ENCODE results near the gene SPRR2E.
"Not testable (repeated sequence)": the region's sequence is repeated elsewhere in the genome, so short reads cannot be mapped to it uniquely, and the experiment has no call there.

SPRR2E gene

DNA sequence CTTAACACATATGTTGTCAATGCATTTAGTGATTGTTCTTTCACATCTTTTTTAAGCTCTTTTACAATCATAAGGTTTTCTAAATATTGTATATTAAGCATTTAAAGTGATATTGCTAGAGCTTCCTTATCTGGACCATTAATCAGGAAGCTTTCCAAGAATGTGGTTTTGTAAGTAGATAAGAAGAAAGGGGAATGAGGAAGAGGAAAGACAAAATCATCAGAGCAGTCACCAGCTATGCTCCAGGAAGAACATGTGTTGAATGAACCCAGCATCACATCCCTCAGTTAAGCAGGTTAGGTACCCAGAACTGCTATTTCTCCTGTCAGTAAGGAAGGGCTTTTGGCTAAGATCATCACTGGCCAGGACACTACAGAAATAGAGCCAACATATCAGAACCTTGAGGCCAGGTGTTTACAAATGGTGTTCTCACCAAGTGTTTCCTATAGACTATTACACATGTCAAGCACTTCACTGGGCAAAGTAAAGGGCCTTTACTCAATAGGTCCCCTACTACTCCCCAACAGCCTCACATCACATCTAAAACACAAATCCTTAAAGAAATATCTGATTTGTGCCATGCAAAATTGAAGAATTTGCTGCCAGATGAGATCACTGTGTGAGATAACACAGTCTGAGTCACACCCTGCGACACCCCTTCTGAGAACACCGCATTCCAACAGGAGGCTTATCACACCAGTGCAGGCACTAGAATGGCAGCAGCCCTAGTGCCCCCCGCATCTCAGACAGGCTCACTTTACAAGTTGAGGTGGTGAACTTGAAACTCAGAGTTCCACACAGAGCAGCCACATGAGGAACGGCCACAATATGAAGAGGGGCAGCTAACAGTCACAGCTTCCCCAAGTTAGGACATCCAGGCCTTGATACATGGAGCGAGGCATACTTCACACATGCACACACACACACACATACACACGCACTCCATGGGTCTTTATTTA, 35.2 kb downstream of the SPRR2E start:
- no peak overlapping the region for H2AK5ac ChIP-seq (ENCODE audit: low read depth, low read length)
- H3K9ac ChIP-seq (ENCODE audit: low read depth, low read length, poor library complexity) = peak overlapping the region; percentile 44
- no peak overlapping the region for H2AFZ ChIP-seq (ENCODE audit: low read length)
- H3K14ac ChIP-seq (ENCODE audit: low read length) = no peak overlapping the region
- H3K4me1 ChIP-seq (ENCODE audit: control insufficient read depth in 2 of 2, insufficient read depth in 1 of 2, low read depth in 1 of 2, low read length in 2 of 2) = no peaks in the 10 kb centered on the region
- no peaks in the 10 kb centered on the region for H3K79me1 ChIP-seq (ENCODE audit: low read depth, low read length)
- no peak overlapping the region for H3K4ac ChIP-seq (ENCODE audit: low read length)
- no peak overlapping the region for H2BK15ac ChIP-seq (ENCODE audit: low read length)
- H4K91ac ChIP-seq (ENCODE audit: low read depth, low read length, poor library complexity) = no peak overlapping the region
- DNase-seq (ENCODE audit: low spot score) = no peak
- no peak overlapping the region for H4K8ac ChIP-seq (ENCODE audit: low read depth, low read length)
- H2BK5ac ChIP-seq (ENCODE audit: low read length) = no peak overlapping the region
- H3K27ac ChIP-seq (replicated peaks; ENCODE audit: low read length) = no peak overlapping the region
- H3K18ac ChIP-seq (ENCODE audit: low read length) = no peak overlapping the region
- no peak overlapping the region for H3K4me2 ChIP-seq (ENCODE audit: insufficient read depth, low read length, poor library complexity, severe bottlenecking)
- no peak overlapping the region for H2BK120ac ChIP-seq (ENCODE audit: low read depth, low read length)
- no peak overlapping the region for H3K4me3 ChIP-seq (ENCODE audit: low read length in 2 of 2)
- H3K9me3 ChIP-seq (replicated peaks in 1 of 2; ENCODE audit: control insufficient read depth in 2 of 2, insufficient read depth in 1 of 2, low read depth in 1 of 2, low read length in 2 of 2) = no peaks in the 10 kb centered on the region
- H3K36me3 ChIP-seq (replicated peaks in 1 of 2; ENCODE audit: control insufficient read depth in 2 of 2, insufficient read depth in 2 of 2, low read length in 2 of 2) = no peaks in the 10 kb centered on the region
- H3K27me3 ChIP-seq (ENCODE audit: control insufficient read depth in 3 of 3, insufficient read depth in 3 of 3, low read depth in 1 of 3, low read length in 3 of 3) = peaks cover 0 to 3% (median 0%) of the 10 kb centered on the region in 3 experiments
- H2BK12ac ChIP-seq (ENCODE audit: low read length) = no peak overlapping the region
- WGBS, 2 donors (ENCODE audit: extremely low coverage in 2 of 2, insufficient read length in 2 of 2, insufficient replicate concordance in 1 of 2) = no CpG with 5 or more reads among the region's 6 CpGs
- no peak overlapping the region for H3K23ac ChIP-seq (ENCODE audit: low read depth, low read length, poor library complexity)

DNA sequence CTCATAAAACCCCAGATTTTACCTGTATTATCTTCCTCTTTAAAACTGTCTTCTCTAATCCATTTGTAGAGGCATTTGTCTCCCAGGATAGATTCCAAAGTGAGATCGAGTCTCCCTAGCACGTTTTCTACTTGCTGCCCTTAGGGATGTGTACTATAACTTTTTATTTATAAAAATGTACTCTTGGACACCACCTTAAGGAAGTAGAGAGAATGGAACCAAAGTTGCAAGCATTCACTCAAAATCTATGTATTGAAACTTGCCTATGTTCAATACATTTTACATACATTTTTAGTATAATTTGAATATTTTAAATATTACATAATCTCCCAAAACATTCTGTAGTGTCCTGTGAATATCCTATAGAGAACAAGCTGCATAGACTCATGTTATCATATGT, 36.2 kb downstream of the SPRR2E start:
- H3K36me3 ChIP-seq (replicated peaks in 1 of 2; ENCODE audit: control insufficient read depth in 2 of 2, insufficient read depth in 2 of 2, low read length in 2 of 2) = no peaks in the 10 kb centered on the region
- H3K27ac ChIP-seq (replicated peaks; ENCODE audit: low read length) = no peak overlapping the region
- no peak overlapping the region for H2BK15ac ChIP-seq (ENCODE audit: low read length)
- H3K4me3 ChIP-seq (ENCODE audit: low read length in 2 of 2) = no peak overlapping the region
- no peak overlapping the region for H2BK5ac ChIP-seq (ENCODE audit: low read length)
- H2AK5ac ChIP-seq (ENCODE audit: low read depth, low read length) = no peak overlapping the region
- WGBS, 2 donors (ENCODE audit: extremely low coverage in 2 of 2, insufficient read length in 2 of 2, insufficient replicate concordance in 1 of 2) = no CpG with 5 or more reads among the region's 2 CpGs
- no peak overlapping the region for H2AFZ ChIP-seq (ENCODE audit: low read length)
- H3K14ac ChIP-seq (ENCODE audit: low read length) = no peak overlapping the region
- H3K9ac ChIP-seq (ENCODE audit: low read depth, low read length, poor library complexity) = no peak overlapping the region
- no peak overlapping the region for H3K4ac ChIP-seq (ENCODE audit: low read length)
- no peak overlapping the region for H3K18ac ChIP-seq (ENCODE audit: low read length)
- H3K4me2 ChIP-seq (ENCODE audit: insufficient read depth, low read length, poor library complexity, severe bottlenecking) = no peak overlapping the region
- no peak overlapping the region for H4K8ac ChIP-seq (ENCODE audit: low read depth, low read length)
- H2BK120ac ChIP-seq (ENCODE audit: low read depth, low read length) = no peak overlapping the region
- H4K91ac ChIP-seq (ENCODE audit: low read depth, low read length, poor library complexity) = no peak overlapping the region
- no peak overlapping the region for H3K23ac ChIP-seq (ENCODE audit: low read depth, low read length, poor library complexity)
- peaks cover 0 to 3% (median 0%) of the 10 kb centered on the region in 3 experiments for H3K27me3 ChIP-seq (ENCODE audit: control insufficient read depth in 3 of 3, insufficient read depth in 3 of 3, low read depth in 1 of 3, low read length in 3 of 3)
- no peaks in the 10 kb centered on the region for H3K79me1 ChIP-seq (ENCODE audit: low read depth, low read length)
- no peak for DNase-seq (ENCODE audit: low spot score)
- H3K4me1 ChIP-seq (ENCODE audit: control insufficient read depth in 2 of 2, insufficient read depth in 1 of 2, low read depth in 1 of 2, low read length in 2 of 2) = no peaks in the 10 kb centered on the region
- no peaks in the 10 kb centered on the region for H3K9me3 ChIP-seq (replicated peaks in 1 of 2; ENCODE audit: control insufficient read depth in 2 of 2, insufficient read depth in 1 of 2, low read depth in 1 of 2, low read length in 2 of 2)
- no peak overlapping the region for H2BK12ac ChIP-seq (ENCODE audit: low read length)

DNA sequence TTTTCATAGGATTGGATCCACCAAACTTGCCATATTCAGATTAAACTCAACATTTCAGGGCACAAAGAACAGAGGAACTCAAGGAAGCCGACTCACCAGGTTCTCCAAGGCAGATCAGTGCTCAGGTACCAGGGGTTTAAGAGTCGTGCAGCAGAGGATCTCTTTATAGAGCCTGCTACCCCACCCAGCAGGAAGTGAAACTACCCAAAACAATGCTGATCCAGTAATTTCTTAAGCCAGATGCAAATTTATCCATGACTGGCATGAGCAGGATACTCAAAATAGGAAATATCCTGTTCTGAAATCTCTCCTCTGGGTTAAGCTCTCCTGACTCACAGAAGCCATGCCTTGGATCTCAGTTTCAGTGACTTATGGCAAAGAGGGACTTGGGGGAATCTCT, 37.0 kb downstream of the SPRR2E start, which contains the start of gene SPRR2A:
TSS of gene SPRR2A (minus strand) at position 138 of the 400 bp plus-strand sequence. CDS start 777 bp downstream, outside the sequence.
- Histone ChIP-seq H3K23ac (ENCODE audit: low read depth, low read length, poor library complexity) (no peak within 1 kb of the TSS), H3K27me3 (ENCODE audit: control insufficient read depth in 3 of 3, insufficient read depth in 3 of 3, low read depth in 1 of 3, low read length in 3 of 3) (peaks cover 0 to 3% (median 0%) of the 10 kb centered on the region in 3 experiments), H2AFZ (ENCODE audit: low read length) (no peak within 1 kb of the TSS), H2BK120ac (ENCODE audit: low read depth, low read length) (no peak within 1 kb of the TSS), H3K79me1 (ENCODE audit: low read depth, low read length) (no peaks in the 10 kb centered on the region), H3K4me3 (ENCODE audit: low read length in 2 of 2) (no peak within 1 kb of the TSS), H2BK5ac (ENCODE audit: low read length) (no peak within 1 kb of the TSS), H3K9me3 (replicated peaks in 1 of 2; ENCODE audit: control insufficient read depth in 2 of 2, insufficient read depth in 1 of 2, low read depth in 1 of 2, low read length in 2 of 2) (no peaks in the 10 kb centered on the region), H2BK12ac (ENCODE audit: low read length) (no peak within 1 kb of the TSS), H3K27ac (replicated peaks; ENCODE audit: low read length) (no peak within 1 kb of the TSS), H3K18ac (ENCODE audit: low read length) (no peak within 1 kb of the TSS), H3K36me3 (replicated peaks in 1 of 2; ENCODE audit: control insufficient read depth in 2 of 2, insufficient read depth in 2 of 2, low read length in 2 of 2) (no peaks in the 10 kb centered on the region), H4K91ac (ENCODE audit: low read depth, low read length, poor library complexity) (no peak within 1 kb of the TSS), H3K9ac (ENCODE audit: low read depth, low read length, poor library complexity) (no peak within 1 kb of the TSS), H3K4ac (ENCODE audit: low read length) (no peak within 1 kb of the TSS), H3K4me1 (ENCODE audit: control insufficient read depth in 2 of 2, insufficient read depth in 1 of 2, low read depth in 1 of 2, low read length in 2 of 2) (no peaks in the 10 kb centered on the region), H2AK5ac (ENCODE audit: low read depth, low read length) (no peak within 1 kb of the TSS), H2BK15ac (ENCODE audit: low read length) (no peak within 1 kb of the TSS), H3K4me2 (ENCODE audit: insufficient read depth, low read length, poor library complexity, severe bottlenecking) (no peak within 1 kb of the TSS), H4K8ac (ENCODE audit: low read depth, low read length) (no peak within 1 kb of the TSS), H3K14ac (ENCODE audit: low read length) (no peak within 1 kb of the TSS)
- WGBS, 2 donors (ENCODE audit: extremely low coverage in 2 of 2, insufficient read length in 2 of 2, insufficient replicate concordance in 1 of 2) = no CpG with 5 or more reads among the region's 2 CpGs
- DNase-seq (ENCODE audit: low spot score) = no peak

DNA sequence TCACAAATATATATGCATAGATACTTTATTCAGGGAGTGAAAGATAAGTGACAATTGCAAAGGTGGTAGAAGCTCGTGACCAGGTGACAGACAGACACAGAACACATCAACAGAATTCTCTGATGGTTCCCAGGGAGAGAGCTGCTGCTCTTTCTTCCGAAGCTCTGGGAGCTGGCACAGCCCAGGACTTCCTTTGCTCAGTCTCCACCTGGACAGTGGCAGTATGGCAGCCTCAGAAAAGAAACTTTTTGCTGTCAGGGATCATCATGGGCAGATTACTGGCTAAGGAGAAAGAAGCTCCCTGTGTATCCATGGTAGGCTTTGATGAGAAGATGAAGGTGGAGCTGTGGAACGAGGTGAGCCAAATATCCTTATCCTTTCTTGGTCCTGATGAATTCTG, 38.2 kb downstream of the SPRR2E start:
- not testable (repeated sequence) for H2BK120ac ChIP-seq (ENCODE audit: low read depth, low read length); DNase-seq (ENCODE audit: low spot score); H3K79me1 ChIP-seq (ENCODE audit: low read depth, low read length); H3K9ac ChIP-seq (ENCODE audit: low read depth, low read length, poor library complexity); H3K23ac ChIP-seq (ENCODE audit: low read depth, low read length, poor library complexity); H2BK5ac ChIP-seq (ENCODE audit: low read length); H3K4me2 ChIP-seq (ENCODE audit: insufficient read depth, low read length, poor library complexity, severe bottlenecking); H3K36me3 ChIP-seq (replicated peaks in 1 of 2; ENCODE audit: control insufficient read depth in 2 of 2, insufficient read depth in 2 of 2, low read length in 2 of 2); H3K4ac ChIP-seq (ENCODE audit: low read length); H3K18ac ChIP-seq (ENCODE audit: low read length); H2AFZ ChIP-seq (ENCODE audit: low read length); H3K27me3 ChIP-seq (ENCODE audit: control insufficient read depth in 3 of 3, insufficient read depth in 3 of 3, low read depth in 1 of 3, low read length in 3 of 3); H3K4me1 ChIP-seq (ENCODE audit: control insufficient read depth in 2 of 2, insufficient read depth in 1 of 2, low read depth in 1 of 2, low read length in 2 of 2); H4K91ac ChIP-seq (ENCODE audit: low read depth, low read length, poor library complexity); H2BK15ac ChIP-seq (ENCODE audit: low read length); H3K27ac ChIP-seq (replicated peaks; ENCODE audit: low read length); H2AK5ac ChIP-seq (ENCODE audit: low read depth, low read length); H3K9me3 ChIP-seq (replicated peaks in 1 of 2; ENCODE audit: control insufficient read depth in 2 of 2, insufficient read depth in 1 of 2, low read depth in 1 of 2, low read length in 2 of 2); H2BK12ac ChIP-seq (ENCODE audit: low read length); H3K14ac ChIP-seq (ENCODE audit: low read length); H4K8ac ChIP-seq (ENCODE audit: low read depth, low read length); H3K4me3 ChIP-seq (ENCODE audit: low read length in 2 of 2)
- no CpG with 5 or more reads among the region's 3 CpGs for WGBS, 2 donors (ENCODE audit: extremely low coverage in 2 of 2, insufficient read length in 2 of 2, insufficient replicate concordance in 1 of 2)

Measured in neuronal stem cell (in vitro differentiated cells).